ENCODE data around the gene RPS15. TPM values are rescaled to one million over a fixed set of nuclear protein-coding genes. Genes with fewer than 3 reads are reported as not detected.
A peak's percentile ranks its signal among the peaks of the same experiment; 100 is the strongest.

RPS15 gene
- total and polyA plus RNA-seq, 9 of the 15 experiments (the other 6 are each of a cell fraction or from before 2014, with no cell fraction given) = 605 to 2,791 (median 957) TPM

- TF ChIP-seq CBX3 (IDR thresholded peaks at IDR 0.05; ENCODE audit: borderline replicate concordance in 1 of 2, low read length in 2 of 2) (peak in 1 of 2 experiments; percentile 73; a peak in 1 of 3 replicates), ZNF197 (CRISPR knock-in tag; IDR thresholded peaks at IDR 0.05; ENCODE audit: low read depth) (no peak), POLR2H (tag; IDR thresholded peaks at IDR 0.05; ENCODE audit: low read depth) (peak; percentile 96), NCOA4 (IDR thresholded peaks at IDR 0.05; ENCODE audit: partially characterized antibody) (no peak), ZC3H8 (IDR thresholded peaks at IDR 0.05) (no peak), KLF6 (CRISPR knock-in tag; IDR thresholded peaks at IDR 0.05; ENCODE audit: borderline replicate concordance) (no peak), MAZ (CRISPR knock-in tag; conservative IDR thresholded peaks at IDR 0.05 in 1 of 2, IDR thresholded peaks at IDR 0.05 in 1 of 2) (peak; percentile 85 to 92; a peak in 3 of 4 replicates), MCM3 (IDR thresholded peaks at IDR 0.05) (no peak), SP2 (IDR thresholded peaks at IDR 0.05; ENCODE audit: extremely low read depth, low read depth, low read length, poor library complexity, severe bottlenecking) (peak; percentile 84), ARNT (IDR thresholded peaks at IDR 0.05) (no peak), ARID3A (IDR thresholded peaks at IDR 0.05; ENCODE audit: borderline replicate concordance, low read depth, low read length) (no peak), HMGXB4 (CRISPR knock-in tag; IDR thresholded peaks at IDR 0.05) (peak; percentile 59; the same call in 1 of the 2 replicates), TAF1 (IDR thresholded peaks at IDR 0.05; ENCODE audit: control insufficient read depth, extremely low read depth, insufficient read depth, low read length, severe bottlenecking) (peak; percentile 99), ZNF354B (CRISPR knock-in tag; IDR thresholded peaks at IDR 0.05) (no peak), JUN (IDR thresholded peaks at IDR 0.05; ENCODE audit: borderline replicate concordance, low read depth, low read length) (peak; percentile 1; the same call in 1 of the 2 replicates), JUN (CRISPR knock-in tag; IDR thresholded peaks at IDR 0.05; ENCODE audit: borderline replicate concordance) (0 out of 2 replicates have a peak, but pooled peaks have one; percentile 71), MYBL2 (IDR thresholded peaks at IDR 0.05; ENCODE audit: low read depth) (no peak), MYBL2 (CRISPR knock-in tag; IDR thresholded peaks at IDR 0.05; ENCODE audit: borderline replicate concordance) (no peak)
- TF ChIP-seq, protein P1, sequence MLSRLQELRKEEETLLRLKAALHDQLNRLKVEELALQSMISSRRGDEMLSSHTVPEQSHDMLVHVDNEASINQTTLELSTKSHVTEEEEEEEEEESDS (CRISPR knock-in tag; IDR thresholded peaks at IDR 0.05) = no peak
- TF ChIP-seq, protein P2, sequence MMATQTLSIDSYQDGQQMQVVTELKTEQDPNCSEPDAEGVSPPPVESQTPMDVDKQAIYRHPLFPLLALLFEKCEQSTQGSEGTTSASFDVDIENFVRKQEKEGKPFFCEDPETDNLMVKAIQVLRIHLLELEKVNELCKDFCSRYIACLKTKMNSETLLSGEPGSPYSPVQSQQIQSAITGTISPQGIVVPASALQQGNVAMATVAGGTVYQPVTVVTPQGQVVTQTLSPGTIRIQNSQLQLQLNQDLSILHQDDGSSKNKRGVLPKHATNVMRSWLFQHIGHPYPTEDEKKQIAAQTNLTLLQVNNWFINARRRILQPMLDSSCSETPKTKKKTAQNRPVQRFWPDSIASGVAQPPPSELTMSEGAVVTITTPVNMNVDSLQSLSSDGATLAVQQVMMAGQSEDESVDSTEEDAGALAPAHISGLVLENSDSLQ (IDR thresholded peaks at IDR 0.05) = 0 out of 2 replicates have a peak, but pooled peaks have one; percentile 23
- TF ChIP-seq, protein P3, sequence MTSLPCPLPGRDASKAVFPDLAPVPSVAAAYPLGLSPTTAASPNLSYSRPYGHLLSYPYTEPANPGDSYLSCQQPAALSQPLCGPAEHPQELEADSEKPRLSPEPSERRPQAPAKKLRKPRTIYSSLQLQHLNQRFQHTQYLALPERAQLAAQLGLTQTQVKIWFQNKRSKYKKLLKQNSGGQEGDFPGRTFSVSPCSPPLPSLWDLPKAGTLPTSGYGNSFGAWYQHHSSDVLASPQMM (CRISPR knock-in tag; IDR thresholded peaks at IDR 0.05) = no peak
Measured at GRCh38 chr19:1438035-1438932, at the start of gene RPS15 (continued).

Measured in K562 (cell line).